ENCODE data around the gene FLT1.

FLT1 gene

DNA sequence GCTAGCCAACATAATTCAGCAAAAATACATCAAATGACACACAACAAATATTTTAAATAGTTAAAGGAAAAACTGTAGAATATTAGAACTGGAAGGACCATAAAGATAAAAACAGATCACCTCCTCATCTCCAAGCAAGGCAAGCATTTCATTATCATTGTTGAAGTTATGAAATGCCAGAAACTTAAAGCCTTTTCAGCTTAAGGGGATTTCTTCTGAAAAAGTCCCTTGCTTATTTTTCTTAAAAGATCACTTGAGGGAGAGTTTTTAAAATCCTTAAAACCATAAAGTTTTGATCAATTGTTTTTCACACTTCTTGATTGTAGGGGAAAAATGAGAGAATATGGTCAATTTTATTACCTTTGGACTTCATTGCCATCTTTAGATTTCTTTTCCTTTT, 37.4 kb downstream of the FLT1 start:
- DNase-seq = no peak

- DNase-seq = no peak
Measured at GRCh38 chr13:28455580-28456194, 39.2 kb downstream of the FLT1 start.

DNA sequence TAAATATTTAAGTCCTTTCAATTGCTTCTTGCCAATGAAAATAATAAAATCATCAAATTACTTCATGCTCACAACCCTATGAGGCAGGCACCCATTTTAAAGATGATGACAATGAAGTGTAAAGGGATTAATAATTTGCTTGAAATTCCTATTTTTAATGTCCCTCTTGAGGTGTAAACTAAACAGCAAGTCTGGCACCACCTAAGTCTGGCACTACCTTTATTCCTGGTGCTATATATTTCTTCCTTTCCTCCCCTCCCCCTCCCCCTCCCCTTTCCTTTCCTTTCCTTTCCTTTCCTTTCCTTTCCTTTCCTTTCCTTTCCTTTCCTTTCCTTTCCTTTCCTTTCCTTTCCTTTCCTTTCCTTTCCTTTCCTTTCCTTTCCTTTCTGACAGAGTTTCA, 42.2 kb downstream of the FLT1 start:
- no peak for DNase-seq

DNA sequence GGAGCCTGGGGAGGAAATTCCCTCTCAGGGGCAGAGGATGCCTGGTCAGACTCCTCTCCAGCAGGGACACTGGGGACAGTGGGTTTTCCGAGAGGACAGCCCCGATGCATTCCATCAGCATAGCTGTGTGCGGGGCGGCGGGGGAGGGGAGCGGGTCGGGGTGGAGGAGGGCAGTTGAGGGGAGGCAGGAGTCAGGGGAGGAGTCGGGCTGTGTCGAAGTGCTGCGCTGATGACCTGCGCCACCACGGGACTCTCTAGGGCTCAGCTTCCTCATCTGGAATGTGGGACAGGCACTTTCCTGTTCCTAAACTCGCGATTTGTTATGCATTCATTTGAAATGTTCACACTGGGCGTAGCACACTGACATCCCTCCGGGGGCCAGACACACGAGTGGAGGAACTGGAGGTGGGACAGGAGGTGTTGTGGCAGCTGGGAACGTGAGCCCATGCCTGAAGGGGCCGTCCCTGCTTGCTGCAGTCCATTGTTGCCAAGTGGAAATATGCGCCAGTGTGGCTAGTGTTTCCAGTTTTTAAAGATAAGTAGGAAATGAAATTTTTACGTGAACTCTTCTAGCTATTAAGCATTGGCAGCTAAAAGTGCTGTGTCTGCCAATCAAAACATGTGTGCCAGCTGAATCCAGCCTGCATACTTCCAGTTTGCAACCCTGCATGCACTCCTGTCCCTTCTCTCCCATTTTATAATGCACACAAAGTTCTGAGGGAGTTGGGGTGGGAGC, 43.3 kb downstream of the FLT1 start:
- DNase-seq = no peak

DNA sequence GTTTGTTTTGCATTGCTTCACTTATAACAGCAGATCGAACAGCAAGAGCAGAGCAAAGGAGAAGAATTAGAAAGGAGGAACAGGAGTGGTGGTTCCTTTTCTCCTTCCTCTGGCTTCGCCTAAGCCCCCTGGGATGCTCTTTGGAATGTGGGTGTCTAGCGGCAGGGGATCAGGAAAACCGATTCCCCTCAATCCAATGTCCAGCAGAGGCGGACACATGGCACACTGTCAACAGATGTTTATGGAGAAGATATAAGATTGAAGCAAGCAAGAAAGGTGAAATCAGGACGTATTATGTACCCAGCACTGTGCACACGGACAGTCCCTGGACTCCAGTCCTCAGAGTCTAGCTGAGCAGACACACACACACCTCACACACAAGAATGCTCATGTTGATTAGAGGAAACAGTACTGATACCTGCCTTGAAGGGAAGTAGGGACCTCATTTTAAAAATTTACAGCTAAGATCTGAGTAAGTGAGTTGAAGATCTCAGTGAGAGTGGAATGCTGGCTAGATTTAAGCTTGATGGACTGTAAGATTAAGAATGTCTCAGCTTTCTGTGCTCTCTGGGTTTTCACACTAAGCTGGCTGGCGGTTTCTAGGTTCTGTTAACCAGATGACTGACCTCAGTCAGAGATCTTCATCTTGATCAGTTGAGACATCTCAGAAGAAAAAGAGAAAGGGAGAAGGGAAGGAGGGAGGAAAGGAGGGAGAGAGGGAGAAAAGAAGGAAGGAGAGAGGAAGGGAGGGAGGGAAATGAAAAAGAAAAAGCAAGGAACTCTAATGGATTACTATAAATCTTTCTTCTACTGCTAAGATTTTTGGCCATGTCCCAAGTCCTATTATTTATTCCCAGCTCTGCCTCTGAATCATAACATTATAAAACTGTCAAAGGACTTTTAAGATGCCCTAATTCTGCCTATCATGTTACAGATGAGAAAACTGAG, 44.8 kb downstream of the FLT1 start:
- no peak for DNase-seq

- no peak for DNase-seq
Measured at GRCh38 chr13:28448651-28449358, 46.1 kb downstream of the FLT1 start.

- no peak for DNase-seq
Measured at GRCh38 chr13:28447989-28448388, 46.9 kb downstream of the FLT1 start.

DNA sequence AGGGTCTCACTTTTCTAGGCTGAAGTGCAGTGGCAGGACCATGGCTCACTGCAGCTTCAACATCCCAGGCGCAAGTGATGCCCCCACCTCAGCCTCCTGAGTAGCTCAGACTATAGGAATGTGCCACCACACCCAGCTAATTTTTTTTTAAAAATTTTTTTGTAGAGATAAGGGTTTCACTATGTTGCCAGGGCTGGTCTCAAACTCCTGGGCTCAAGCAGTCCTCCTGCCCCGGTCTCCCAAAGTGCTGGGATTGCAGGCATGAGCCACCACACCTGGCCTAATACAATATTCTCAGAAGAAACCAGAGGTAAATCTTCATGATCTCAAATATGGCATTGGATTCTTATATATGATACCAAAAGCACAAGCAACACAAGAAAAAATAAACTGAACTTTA, 47.7 kb downstream of the FLT1 start:
- DNase-seq = no peak

DNA sequence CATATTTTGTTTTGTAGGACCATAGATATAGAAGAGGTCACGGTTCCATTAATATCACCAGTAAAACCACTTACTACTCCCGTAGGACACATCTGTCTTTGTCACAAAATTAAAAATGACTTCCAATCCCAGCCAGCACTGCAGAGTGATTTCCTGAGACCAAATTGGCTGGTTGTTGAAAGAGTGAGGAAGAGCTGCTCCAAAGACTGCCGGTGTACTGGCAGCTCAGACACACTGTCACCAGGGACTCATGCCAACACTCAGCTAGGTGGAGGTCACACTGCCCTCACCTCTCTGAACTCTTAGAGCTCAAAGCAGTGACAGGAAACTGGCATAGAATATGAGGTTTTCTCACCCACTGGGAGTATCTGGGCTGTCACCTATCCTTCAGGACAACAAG, 52.1 kb downstream of the FLT1 start:
- DNase-seq = no peak

- no peak for DNase-seq
Measured at GRCh38 chr13:28441529-28441928, 53.4 kb downstream of the FLT1 start.

- DNase-seq = peak; percentile 8
Measured at GRCh38 chr13:28440774-28441504, 54.0 kb downstream of the FLT1 start.

- DNase-seq = no peak
Measured at GRCh38 chr13:28438598-28439334, 56.2 kb downstream of the FLT1 start.

- DNase-seq = no peak
Measured at GRCh38 chr13:28438067-28438466, 56.9 kb downstream of the FLT1 start.

DNA sequence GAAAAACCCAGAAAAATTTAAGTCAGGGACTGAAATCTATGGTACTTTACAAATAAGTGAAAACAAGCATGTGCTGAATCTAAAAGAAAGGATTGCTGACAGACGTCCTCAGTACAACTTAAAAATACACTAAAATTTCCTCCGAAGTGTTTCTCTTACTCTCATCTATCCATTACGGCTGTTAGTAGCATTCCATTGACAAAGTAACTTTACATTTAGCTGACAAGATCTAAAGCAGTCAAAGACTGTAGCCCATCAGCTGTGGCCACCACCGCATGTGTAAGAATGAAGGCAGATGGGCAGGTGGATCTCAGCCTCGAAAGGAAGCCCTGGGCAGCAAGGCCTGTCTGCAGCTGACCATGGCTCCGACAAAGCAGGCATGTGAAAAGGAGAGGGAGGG, 59.0 kb downstream of the FLT1 start:
- no peak for DNase-seq

GRCh38 chr13:28434926-28435325, 60.0 kb downstream of the FLT1 start:
- DNase-seq = no peak

DNA sequence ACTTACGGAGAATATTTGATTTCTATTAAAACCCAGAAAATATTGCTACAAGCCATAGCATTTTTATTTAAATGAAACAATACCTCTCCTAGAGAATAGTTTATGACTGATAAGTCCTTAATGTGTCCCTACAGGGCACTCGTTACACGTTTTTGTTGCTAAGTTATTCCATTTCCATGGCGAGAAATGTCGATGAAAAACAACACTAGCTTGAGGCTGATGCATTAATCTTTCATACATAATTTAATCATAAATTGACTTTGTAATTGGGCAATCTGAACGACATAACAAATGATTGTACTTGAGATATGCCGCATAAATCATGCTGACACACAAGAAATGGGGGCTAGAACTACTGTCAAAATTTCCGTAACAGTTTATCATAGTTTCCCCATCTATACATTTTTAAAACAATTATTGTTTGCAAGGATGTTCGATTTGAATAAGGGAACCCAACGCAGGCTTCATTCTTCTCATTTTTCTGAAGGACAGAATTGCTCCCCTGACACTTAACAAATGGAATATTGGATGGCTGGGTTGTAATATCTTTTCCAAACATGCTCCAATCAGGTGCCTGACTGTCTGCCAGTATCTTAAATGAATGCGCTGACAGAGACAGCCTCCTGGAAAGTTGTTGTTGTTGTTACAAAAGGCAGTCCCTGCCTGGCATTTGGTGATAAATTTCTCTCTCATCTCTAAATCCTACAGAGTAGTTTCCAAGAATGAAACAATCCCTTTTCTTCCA, 61.9 kb downstream of the FLT1 start:
- no peak for DNase-seq

GRCh38 chr13:28429685-28430290, 65.1 kb downstream of the FLT1 start:
- DNase-seq = no peak

GRCh38 chr13:28429096-28429495, 65.8 kb downstream of the FLT1 start:
- DNase-seq = no peak

DNA sequence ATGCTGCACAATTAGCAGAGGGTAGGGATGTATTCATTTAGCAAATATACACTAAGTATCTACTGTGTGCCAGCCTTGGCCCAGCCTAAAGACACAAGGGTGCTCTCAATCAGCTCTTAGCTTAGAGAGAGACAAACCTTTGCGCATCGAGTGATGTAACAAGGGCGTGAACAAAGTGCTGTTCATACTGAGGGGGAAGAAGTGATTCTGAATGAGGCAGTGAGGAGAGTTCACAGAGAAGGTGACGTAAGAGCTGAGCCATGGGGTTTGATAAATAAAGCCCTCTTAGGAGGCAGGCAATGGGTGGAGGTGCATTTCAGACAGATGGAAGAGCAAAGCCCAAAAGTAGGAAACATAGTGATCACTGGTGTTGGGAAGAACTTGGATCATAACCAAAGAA, 68.5 kb downstream of the FLT1 start:
- DNase-seq = peak; percentile 88

GRCh38 chr13:28425793-28426192, 69.1 kb downstream of the FLT1 start:
- peak; percentile 76 for DNase-seq
